Effector CD4-positive, alpha-beta T cell (primary cell): ENCODE data around the gene USP6.
"Not testable (repeated sequence)": the region's sequence is repeated elsewhere in the genome, so short reads cannot be mapped to it uniquely, and the experiment has no call there.

ENCODE experiments used
- DNase-seq: peaks from one replicate; pipeline ENCODE4 v3.0.0-alpha.2; 2020
- total RNA-seq: gene quantifications from one replicate; lab custom pipeline; 2026; lab: John Stamatoyannopoulos, UW

USP6 gene
- total RNA-seq = 0.94 reads per million

GRCh38 chr17:5115673-5116651, at the start of gene USP6:
TSS of gene USP6 (plus strand) at chr17:5116032. CDS start at chr17:5130368, 14,336 bp downstream.
- DNase-seq = no peak

GRCh38 chr17:5068236-5068635, 47.6 kb upstream of the USP6 start:
- no peak for DNase-seq

- no peak for DNase-seq
Observed at GRCh38 chr17:5069724-5070123, 46.1 kb upstream of the USP6 start.

GRCh38 chr17:5075472-5075871, 40.4 kb upstream of the USP6 start:
- not testable (repeated sequence) for DNase-seq

GRCh38 chr17:5077275-5077674, 38.6 kb upstream of the USP6 start:
- DNase-seq = not testable (repeated sequence)

- DNase-seq = no peak
Observed at GRCh38 chr17:5077781-5078105, 38.1 kb upstream of the USP6 start.

- peak; percentile 54 for DNase-seq
Observed at GRCh38 chr17:5078106-5079028, 37.5 kb upstream of the USP6 start, which contains the start of gene ZFP3. TSS of gene ZFP3 (plus strand) at chr17:5078467. CDS start at chr17:5091505, 13,038 bp downstream.

GRCh38 chr17:5080591-5080990, 35.2 kb upstream of the USP6 start:
- DNase-seq = no peak

GRCh38 chr17:5092218-5093010, 23.4 kb upstream of the USP6 start:
- DNase-seq = no peak

- no peak for DNase-seq
Observed at GRCh38 chr17:5096731-5097100, 19.1 kb upstream of the USP6 start.

GRCh38 chr17:5097101-5097834, 18.6 kb upstream of the USP6 start:
- peak; percentile 14 for DNase-seq

- DNase-seq = no peak
Observed at GRCh38 chr17:5099271-5099670, 16.6 kb upstream of the USP6 start.

GRCh38 chr17:5100832-5101231, 15.0 kb upstream of the USP6 start:
- no peak for DNase-seq

- DNase-seq = no peak
Observed at GRCh38 chr17:5110816-5111215, 5.0 kb upstream of the USP6 start.

GRCh38 chr17:5111402-5112204, 4.2 kb upstream of the USP6 start, which contains the start of gene ZNF232:
TSS of gene ZNF232 (minus strand) at chr17:5111878. CDS start at chr17:5111822, 56 bp downstream.
- peak; percentile 85 for DNase-seq

- no peak for DNase-seq
Observed at GRCh38 chr17:5118219-5118618, 2.4 kb downstream of the USP6 start.

GRCh38 chr17:5120036-5120435, 4.2 kb downstream of the USP6 start:
- no peak for DNase-seq

- DNase-seq = not testable (repeated sequence)
Observed at GRCh38 chr17:5120436-5121185, 4.8 kb downstream of the USP6 start.

GRCh38 chr17:5121186-5121841, 5.5 kb downstream of the USP6 start:
- no peak for DNase-seq
